Breast epithelium (tissue), 4 donors: ENCODE measurements around the gene ATG2B. TPM values are rescaled to one million over a fixed set of nuclear protein-coding genes. Genes with fewer than 3 reads are reported as not detected.

Experiments
- DNase-seq, 2 donors: peaks; one replicate each; pipeline ENCODE4 v3.0.0-alpha.2; 2019; ENCODE audit warnings: low spot score in 2 of 2
- H3K27ac ChIP-seq, 2 donors: fragments of 200-600 bp; sonication (generic) in 1 of 2; one replicate each; pipeline ENCODE4 v1.5.1; 2016 to 2019; ENCODE audit warnings: mild to moderate bottlenecking in 1 of 2
- H3K27me3 ChIP-seq, 2 donors: fragments of 200-600 bp; sonication (generic) in 1 of 2; one replicate each; pipeline versions ENCODE4 v1.5.1 to v1.6.0; 2017 to 2019; ENCODE audit warnings: control low read depth in 1 of 2, mild to moderate bottlenecking in 1 of 2
- H3K36me3 ChIP-seq: fragments of 200-600 bp; one replicate; pipeline ENCODE4 v1.5.1; 2019
- H3K4me1 ChIP-seq, 2 donors: fragments of 200-600 bp; sonication (generic); one replicate each; pipeline ENCODE4 v1.5.1; 2016 to 2019; ENCODE audit warnings: control low read depth in 1 of 2
- H3K4me3 ChIP-seq, 3 donors: fragments of 200-600 bp; sonication (generic); 1 replicate in 2 of 3; 2 replicates in 1 of 3; pipeline ENCODE4 v1.5.1; 2016 to 2019; ENCODE audit warnings: mild to moderate bottlenecking in 3 of 3, moderate library complexity in 2 of 3
- H3K9me3 ChIP-seq, 2 donors: fragments of 200-600 bp; sonication (generic) in 1 of 2; one replicate each; pipeline ENCODE4 v1.5.1; 2016 to 2019; ENCODE audit warnings: control low read depth in 1 of 2
- POLR2A ChIP-seq: fragments of 450-650 bp; IDR thresholded peaks from one replicate; pipeline ENCODE4 v1.6.1; 2016; ENCODE audit warnings: antibody characterized with exemption, mild to moderate bottlenecking, moderate library complexity
- POLR2AphosphoS5 ChIP-seq, 3 donors: sonication (generic); formaldehyde crosslinking; IDR thresholded peaks; one replicate each; pipeline ENCODE4 v1.6.1; 2017; ENCODE audit warnings: antibody characterized with exemption in 3 of 3
- intact Hi-C: fragments of 100-400 bp; cut with DNase I; formaldehyde crosslinking; loops from one replicate; pipeline ENCODE4 v1.15.1; 2023; ENCODE audit warnings: low total_unique reads
- total RNA-seq, 3 donors: library from RNA; depleted of rRNA; stranded (reverse); fragments of >200 nt; gene quantifications; one replicate each; pipeline ENCODE4 v1.1.0, GENCODE V29; 2016
- TF ChIP-seq, protein P1 (sequence below), 3 donors: fragments of 450-650 bp; IDR thresholded peaks; one replicate each; pipeline ENCODE4 v1.5.1; 2016 to 2017; ENCODE audit warnings: antibody characterized with exemption in 3 of 3, mild to moderate bottlenecking in 3 of 3, moderate library complexity in 3 of 3

Gene ATG2B
- total RNA-seq, 3 donors from 2014 or later: 23.7 to 51.4 (median 42.0) TPM

DNA sequence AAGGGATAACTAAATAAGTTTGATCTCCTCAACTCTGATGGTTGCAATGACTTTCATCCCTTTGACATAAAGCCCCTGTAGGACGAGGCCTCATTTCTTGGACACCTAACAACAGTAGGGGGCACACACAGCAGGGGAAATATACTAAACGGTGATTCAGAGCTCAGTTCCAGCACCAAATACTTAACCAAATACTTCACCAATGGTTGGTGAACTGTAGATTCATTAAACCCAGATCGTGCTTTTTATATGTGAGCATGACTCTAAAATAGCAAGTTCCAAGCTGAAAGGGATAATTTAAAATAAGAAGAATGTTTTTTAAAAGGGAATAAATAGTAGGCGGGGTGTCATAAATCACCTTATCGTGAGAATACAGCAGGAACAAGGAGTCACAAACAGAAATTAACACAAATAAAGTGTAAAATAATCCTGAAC, 53.2 kb downstream of the ATG2B start:
- Histone ChIP-seq H3K4me1 (no peaks in the 10 kb centered on the region), H3K27me3 (no peaks in the 10 kb centered on the region), H3K4me3 (no peak overlapping the region), H3K36me3 (peaks cover 10% of the 10 kb centered on the region), H3K9me3 (no peaks in the 10 kb centered on the region), H3K27ac (no peak overlapping the region)
- DNase-seq: no peak
- TF ChIP-seq POLR2A (no peak), POLR2AphosphoS5 (IDR thresholded peaks at IDR 0.05) (no peak)
- TF ChIP-seq, protein P1, sequence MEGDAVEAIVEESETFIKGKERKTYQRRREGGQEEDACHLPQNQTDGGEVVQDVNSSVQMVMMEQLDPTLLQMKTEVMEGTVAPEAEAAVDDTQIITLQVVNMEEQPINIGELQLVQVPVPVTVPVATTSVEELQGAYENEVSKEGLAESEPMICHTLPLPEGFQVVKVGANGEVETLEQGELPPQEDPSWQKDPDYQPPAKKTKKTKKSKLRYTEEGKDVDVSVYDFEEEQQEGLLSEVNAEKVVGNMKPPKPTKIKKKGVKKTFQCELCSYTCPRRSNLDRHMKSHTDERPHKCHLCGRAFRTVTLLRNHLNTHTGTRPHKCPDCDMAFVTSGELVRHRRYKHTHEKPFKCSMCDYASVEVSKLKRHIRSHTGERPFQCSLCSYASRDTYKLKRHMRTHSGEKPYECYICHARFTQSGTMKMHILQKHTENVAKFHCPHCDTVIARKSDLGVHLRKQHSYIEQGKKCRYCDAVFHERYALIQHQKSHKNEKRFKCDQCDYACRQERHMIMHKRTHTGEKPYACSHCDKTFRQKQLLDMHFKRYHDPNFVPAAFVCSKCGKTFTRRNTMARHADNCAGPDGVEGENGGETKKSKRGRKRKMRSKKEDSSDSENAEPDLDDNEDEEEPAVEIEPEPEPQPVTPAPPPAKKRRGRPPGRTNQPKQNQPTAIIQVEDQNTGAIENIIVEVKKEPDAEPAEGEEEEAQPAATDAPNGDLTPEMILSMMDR (IDR thresholded peaks at IDR 0.05): no peak
- intact Hi-C loops: loop anchor here (10.0 kb wide), 1 partner anchor 1575 kb away; no protein-coding TSS in a partner anchor

DNA sequence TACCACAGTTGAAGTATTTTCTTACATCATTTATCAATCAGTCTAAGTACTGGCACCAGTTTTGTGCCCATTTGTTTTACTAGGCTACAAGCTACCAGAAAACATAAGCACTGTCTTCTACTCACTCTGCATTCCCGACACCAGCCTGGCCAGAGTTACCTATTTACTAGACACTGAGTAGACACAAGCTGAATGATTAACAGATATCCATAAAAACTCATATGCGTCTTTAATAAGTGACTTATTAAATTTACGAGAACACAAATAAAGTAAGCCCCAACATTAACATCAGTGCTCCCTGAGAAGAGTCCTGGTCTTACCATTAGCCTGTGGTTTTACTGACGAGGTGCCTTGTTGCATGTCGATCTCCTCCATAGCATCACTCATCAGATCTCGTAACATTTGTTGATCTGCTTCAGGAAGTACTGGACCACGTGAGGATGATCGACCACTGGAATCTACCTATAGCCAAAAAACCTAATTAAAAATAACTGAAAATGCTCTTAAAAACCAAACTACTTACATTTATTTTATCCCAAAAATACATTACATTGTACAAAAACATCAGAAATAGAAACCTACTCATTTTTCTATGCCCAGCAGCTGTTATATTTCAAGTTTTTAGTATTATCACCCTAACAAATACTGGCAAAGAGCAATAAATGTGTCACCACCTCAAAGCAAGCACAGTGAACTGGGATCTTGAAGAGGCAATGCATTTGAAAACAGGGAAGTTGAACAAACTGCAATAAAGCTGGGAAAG, 53.8 kb downstream of the ATG2B start:
- H3K4me1 ChIP-seq: no peaks in the 10 kb centered on the region
- H3K4me3 ChIP-seq: no peak overlapping the region
- peaks cover 10% of the 10 kb centered on the region for H3K36me3 ChIP-seq
- no peaks in the 10 kb centered on the region for H3K27me3 ChIP-seq
- no peak for DNase-seq
- H3K27ac ChIP-seq: no peak overlapping the region
- intact Hi-C loops: no loop called here
- TF ChIP-seq POLR2A (no peak), POLR2AphosphoS5 (IDR thresholded peaks at IDR 0.05) (no peak)
- TF ChIP-seq, protein P1 (IDR thresholded peaks at IDR 0.05): no peak
- no peaks in the 10 kb centered on the region for H3K9me3 ChIP-seq

DNA sequence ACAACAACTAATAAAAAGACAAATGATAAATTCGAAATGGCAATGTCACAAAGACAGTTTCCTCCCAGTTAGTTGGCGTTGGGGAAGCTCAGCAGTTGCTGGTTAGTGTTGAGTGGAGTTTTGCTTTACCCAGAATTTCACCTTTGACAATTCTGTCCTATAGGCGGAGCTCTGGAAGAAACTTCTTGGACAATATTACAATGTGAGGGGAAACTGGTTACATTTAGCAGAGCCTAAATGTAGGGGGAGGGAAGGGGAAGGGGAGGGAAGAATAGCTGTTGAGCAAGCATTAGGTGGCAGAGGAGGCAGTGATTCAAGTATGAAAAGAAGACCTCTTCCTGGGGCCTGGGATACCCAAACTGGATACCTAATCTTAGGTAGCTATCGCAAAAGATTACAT, 55.7 kb downstream of the ATG2B start:
- no peak for DNase-seq
- intact Hi-C loops: no loop called here

DNA sequence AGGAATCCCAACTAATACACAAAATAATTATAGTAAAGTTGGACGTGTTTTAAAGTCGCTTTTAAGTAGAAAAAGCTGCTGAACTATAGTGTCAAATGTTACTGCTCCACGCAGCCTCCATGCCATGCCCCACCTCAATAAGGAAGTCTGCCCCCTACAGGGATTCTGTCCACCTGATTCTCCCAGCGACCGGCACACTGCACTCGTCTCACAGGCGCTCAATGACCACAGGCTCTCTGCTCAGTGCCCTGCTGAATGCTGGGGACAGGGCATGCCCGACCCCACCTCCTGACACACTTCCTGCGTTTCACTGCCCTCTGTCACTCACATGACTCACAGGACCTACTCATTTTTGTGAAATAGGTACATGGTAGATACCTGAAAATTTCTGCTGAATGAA, 58.2 kb downstream of the ATG2B start:
- DNase-seq: no peak
- Histone ChIP-seq H3K9me3 (no peaks in the 10 kb centered on the region), H3K4me1 (no peaks in the 10 kb centered on the region), H3K27me3 (no peaks in the 10 kb centered on the region), H3K4me3 (no peak overlapping the region), H3K36me3 (peaks cover 4% of the 10 kb centered on the region), H3K27ac (no peak overlapping the region)
- intact Hi-C loops: no loop called here
- TF ChIP-seq POLR2AphosphoS5 (IDR thresholded peaks at IDR 0.05) (no peak), POLR2A (no peak)
- TF ChIP-seq, protein P1 (IDR thresholded peaks at IDR 0.05): no peak

More for the DNA sequence above, 55.7 kb downstream of the ATG2B start:
- Histone ChIP-seq H3K36me3 (peaks cover 4% of the 10 kb centered on the region), H3K4me1 (no peaks in the 10 kb centered on the region), H3K9me3 (no peaks in the 10 kb centered on the region), H3K27ac (no peak overlapping the region), H3K27me3 (no peaks in the 10 kb centered on the region), H3K4me3 (no peak overlapping the region)
- TF ChIP-seq POLR2AphosphoS5 (IDR thresholded peaks at IDR 0.05) (no peak), POLR2A (no peak)
- TF ChIP-seq, protein P1 (IDR thresholded peaks at IDR 0.05): no peak

DNA sequence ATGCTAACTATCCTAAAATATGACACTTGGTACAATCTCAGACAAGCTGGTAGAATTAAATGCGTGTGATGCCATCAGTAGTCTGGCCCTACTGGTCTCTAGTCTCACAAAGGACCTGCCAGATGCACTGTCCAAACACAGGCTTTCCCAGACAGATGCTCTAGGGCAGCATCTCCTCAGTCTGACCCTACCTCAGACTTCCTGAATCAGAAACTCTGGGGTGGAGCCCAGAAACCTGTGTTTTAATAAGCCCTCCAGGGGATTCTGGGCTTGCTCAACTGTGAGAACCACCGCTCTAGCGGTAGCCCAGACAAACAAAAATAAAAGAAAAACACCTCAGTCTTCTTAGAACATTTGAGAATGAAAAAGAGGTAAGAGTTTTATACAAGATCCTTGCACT, 59.2 kb downstream of the ATG2B start:
- H3K27ac ChIP-seq: no peak overlapping the region
- no peaks in the 10 kb centered on the region for H3K4me1 ChIP-seq
- no peak overlapping the region for H3K4me3 ChIP-seq

More for the DNA sequence above, 59.2 kb downstream of the ATG2B start:
- H3K9me3 ChIP-seq: no peaks in the 10 kb centered on the region
- TF ChIP-seq POLR2AphosphoS5 (IDR thresholded peaks at IDR 0.05) (no peak), POLR2A (no peak)
- TF ChIP-seq, protein P1 (IDR thresholded peaks at IDR 0.05): no peak
- H3K27me3 ChIP-seq: no peaks in the 10 kb centered on the region
- no peak for DNase-seq
- intact Hi-C loops: no loop called here
- H3K36me3 ChIP-seq: peaks cover 4% of the 10 kb centered on the region
